Measurements from ENCODE around the gene SLC2A13.

The SLC2A13 gene

GRCh38 chr12:39779768-39780340, 326.0 kb downstream of the SLC2A13 start:
- no peak for TF ChIP-seq CTCF (IDR thresholded peaks at IDR 0.05; ENCODE audit: insufficient read depth, low read length, poor library complexity, severe bottlenecking)
- TF ChIP-seq EZH2phosphoT487 (conservative IDR thresholded peaks at IDR 0.05; ENCODE audit: low read length), result no peak
- Histone ChIP-seq H3F3A (ENCODE audit: insufficient read depth) (no peaks in the 10 kb centered on the region), H4K20me1 (ENCODE audit: low read depth, low read length) (no peaks in the 10 kb centered on the region), H3K36me3 (ENCODE audit: low read length) (no peaks in the 10 kb centered on the region), H3K9me3 (ENCODE audit: insufficient read depth, low read length) (no peaks in the 10 kb centered on the region), H3K27me3 (ENCODE audit: low read length) (no peaks in the 10 kb centered on the region), H3K79me2 (ENCODE audit: insufficient read depth, low read length) (no peaks in the 10 kb centered on the region), H3K27ac (ENCODE audit: low read depth, low read length) (no peak overlapping the region), H3K4me3 (ENCODE audit: insufficient read depth, low read length, poor library complexity, severe bottlenecking) (no peak overlapping the region), H3K9ac (ENCODE audit: low read length) (no peak overlapping the region), H3K4me2 (ENCODE audit: low read depth, low read length, poor library complexity, severe bottlenecking) (no peak overlapping the region), H2AFZ (ENCODE audit: low read depth, low read length, severe bottlenecking) (no peak overlapping the region), H3K9me2 (replicated peaks; ENCODE audit: insufficient read depth, low read length) (no peaks in the 10 kb centered on the region)

- Histone ChIP-seq H3K9me3 (ENCODE audit: insufficient read depth, low read length) (no peaks in the 10 kb centered on the region), H3K9ac (ENCODE audit: low read length) (no peak overlapping the region)
Observed at GRCh38 chr12:39777465-39777864, 328.4 kb downstream of the SLC2A13 start.

GRCh38 chr12:39773266-39773665, 332.6 kb downstream of the SLC2A13 start:
- Histone ChIP-seq H3K9ac (ENCODE audit: low read length) (no peak overlapping the region), H3F3A (ENCODE audit: insufficient read depth) (no peaks in the 10 kb centered on the region), H3K9me3 (ENCODE audit: insufficient read depth, low read length) (no peaks in the 10 kb centered on the region), H3K9me2 (replicated peaks; ENCODE audit: insufficient read depth, low read length) (no peaks in the 10 kb centered on the region), H3K79me2 (ENCODE audit: insufficient read depth, low read length) (no peaks in the 10 kb centered on the region), H3K4me2 (ENCODE audit: low read depth, low read length, poor library complexity, severe bottlenecking) (no peak overlapping the region), H3K27me3 (ENCODE audit: low read length) (no peaks in the 10 kb centered on the region), H3K36me3 (ENCODE audit: low read length) (no peaks in the 10 kb centered on the region), H2AFZ (ENCODE audit: low read depth, low read length, severe bottlenecking) (no peak overlapping the region), H3K4me3 (ENCODE audit: insufficient read depth, low read length, poor library complexity, severe bottlenecking) (no peak overlapping the region), H4K20me1 (ENCODE audit: low read depth, low read length) (no peaks in the 10 kb centered on the region), H3K27ac (ENCODE audit: low read depth, low read length) (no peak overlapping the region)
- TF ChIP-seq EZH2phosphoT487 (conservative IDR thresholded peaks at IDR 0.05; ENCODE audit: low read length), result no peak
- no peak for TF ChIP-seq CTCF (IDR thresholded peaks at IDR 0.05; ENCODE audit: insufficient read depth, low read length, poor library complexity, severe bottlenecking)

More at GRCh38 chr12:39777465-39777864, 328.4 kb downstream of the SLC2A13 start:
- H3K4me3 ChIP-seq (ENCODE audit: insufficient read depth, low read length, poor library complexity, severe bottlenecking), result no peak overlapping the region
- no peak overlapping the region for H2AFZ ChIP-seq (ENCODE audit: low read depth, low read length, severe bottlenecking)
- no peaks in the 10 kb centered on the region for H3K27me3 ChIP-seq (ENCODE audit: low read length)
- H3K4me2 ChIP-seq (ENCODE audit: low read depth, low read length, poor library complexity, severe bottlenecking), result no peak overlapping the region
- no peaks in the 10 kb centered on the region for H3K79me2 ChIP-seq (ENCODE audit: insufficient read depth, low read length)
- H3K36me3 ChIP-seq (ENCODE audit: low read length), result no peaks in the 10 kb centered on the region
- no peaks in the 10 kb centered on the region for H3F3A ChIP-seq (ENCODE audit: insufficient read depth)
- H4K20me1 ChIP-seq (ENCODE audit: low read depth, low read length), result no peaks in the 10 kb centered on the region
- no peak for TF ChIP-seq CTCF (IDR thresholded peaks at IDR 0.05; ENCODE audit: insufficient read depth, low read length, poor library complexity, severe bottlenecking)
- no peaks in the 10 kb centered on the region for H3K9me2 ChIP-seq (replicated peaks; ENCODE audit: insufficient read depth, low read length)
- H3K27ac ChIP-seq (ENCODE audit: low read depth, low read length), result no peak overlapping the region
